ENCODE results near the gene SEMA3A.

The SEMA3A gene

GRCh38 chr7:84102213-84102612 lies 92.4 kb downstream of the SEMA3A start:
- DNase-seq, result no peak
- no peaks in the 10 kb centered on the region for H3K36me3 Mint-ChIP-seq

GRCh38 chr7:84100866-84101265 lies 93.7 kb downstream of the SEMA3A start:
- Mint-ChIP-seq H3K27ac (no peak overlapping the region), H3K27me3 (no peaks in the 10 kb centered on the region), H3K4me3 (no peak overlapping the region), H3K4me1 (no peaks in the 10 kb centered on the region), H3K36me3 (no peaks in the 10 kb centered on the region), H3K9me3 (no peaks in the 10 kb centered on the region)
- ATAC-seq (replicated peaks), result no peak
- DNase-seq, result no peak

More at GRCh38 chr7:84102213-84102612, 92.4 kb downstream of the SEMA3A start:
- H3K4me1 Mint-ChIP-seq, result no peaks in the 10 kb centered on the region
- H3K27ac Mint-ChIP-seq, result no peak overlapping the region
- H3K4me3 Mint-ChIP-seq, result no peak overlapping the region
- ATAC-seq (replicated peaks), result no peak
- H3K27me3 Mint-ChIP-seq, result no peaks in the 10 kb centered on the region
- no peaks in the 10 kb centered on the region for H3K9me3 Mint-ChIP-seq

DNA sequence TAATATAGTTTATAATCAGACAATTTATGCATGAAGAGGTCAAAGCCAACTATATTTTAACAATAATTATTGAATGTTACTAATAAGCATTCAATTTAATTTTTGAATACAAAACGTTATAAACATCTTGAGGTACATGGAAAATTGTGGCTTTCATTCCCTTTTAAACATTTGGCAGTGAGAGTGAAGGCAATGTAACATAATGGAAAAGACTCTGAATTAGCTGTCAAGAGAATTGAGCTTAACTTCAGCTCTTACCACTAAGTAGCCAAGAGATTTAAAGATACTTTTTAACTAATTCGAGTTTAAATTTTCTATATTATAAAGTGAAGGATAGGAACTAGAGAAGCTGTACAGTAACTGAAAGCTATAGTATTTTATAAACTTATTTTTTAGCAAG lies 98.6 kb downstream of the SEMA3A start:
- H3K27ac Mint-ChIP-seq, result no peak overlapping the region
- DNase-seq (no peak), ATAC-seq (replicated peaks) (no peak)
- no peaks in the 10 kb centered on the region for H3K27me3 Mint-ChIP-seq
- no peaks in the 10 kb centered on the region for H3K36me3 Mint-ChIP-seq
- H3K9me3 Mint-ChIP-seq, result no peaks in the 10 kb centered on the region
- no peak overlapping the region for H3K4me3 Mint-ChIP-seq
- H3K4me1 Mint-ChIP-seq, result peaks cover 0 to 6% of the 10 kb centered on the region in 2 donors

GRCh38 chr7:84092207-84092606 lies 102.4 kb downstream of the SEMA3A start:
- H3K4me3 Mint-ChIP-seq, result no peak overlapping the region
- no peak for DNase-seq
- H3K9me3 Mint-ChIP-seq, result no peaks in the 10 kb centered on the region
- H3K4me1 Mint-ChIP-seq, result peaks cover 0 to 6% of the 10 kb centered on the region in 2 donors
- no peaks in the 10 kb centered on the region for H3K27me3 Mint-ChIP-seq
- ATAC-seq (replicated peaks), result no peak
- H3K27ac Mint-ChIP-seq, result no peak overlapping the region
- H3K36me3 Mint-ChIP-seq, result no peaks in the 10 kb centered on the region

DNA sequence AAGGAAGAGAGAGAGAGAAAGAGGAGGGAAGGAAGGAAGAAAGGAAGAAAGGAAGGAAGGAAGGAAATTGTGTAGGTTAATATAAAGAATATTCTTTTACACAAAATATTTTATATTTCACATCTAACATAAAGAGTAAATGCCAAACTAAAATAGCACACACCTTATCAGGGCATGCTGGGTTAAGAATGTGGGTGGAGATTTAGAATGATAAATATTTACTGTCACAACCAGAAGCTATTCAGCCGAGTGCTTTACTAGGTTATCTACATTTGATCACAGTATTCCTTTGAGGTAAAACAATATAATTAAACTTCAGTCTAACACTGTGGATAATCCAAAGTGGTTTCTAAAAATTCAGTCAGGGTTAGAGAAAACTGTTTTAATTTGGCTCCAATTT lies 103.3 kb downstream of the SEMA3A start:
- H3K27me3 Mint-ChIP-seq, result no peaks in the 10 kb centered on the region
- no peaks in the 10 kb centered on the region for H3K36me3 Mint-ChIP-seq
- H3K4me3 Mint-ChIP-seq, result no peak overlapping the region
- no peaks in the 10 kb centered on the region for H3K9me3 Mint-ChIP-seq
- H3K4me1 Mint-ChIP-seq, result peaks cover 0 to 6% of the 10 kb centered on the region in 2 donors
- ATAC-seq (replicated peaks), result no peak
- H3K27ac Mint-ChIP-seq, result no peak overlapping the region
- no peak for DNase-seq

- H3K27me3 Mint-ChIP-seq, result no peaks in the 10 kb centered on the region
- DNase-seq, result no peak
- H3K36me3 Mint-ChIP-seq, result no peaks in the 10 kb centered on the region
- peaks cover 0 to 6% of the 10 kb centered on the region in 2 donors for H3K4me1 Mint-ChIP-seq
- no peaks in the 10 kb centered on the region for H3K9me3 Mint-ChIP-seq
- no peak overlapping the region for H3K27ac Mint-ChIP-seq
- no peak overlapping the region for H3K4me3 Mint-ChIP-seq
- no peak for ATAC-seq (replicated peaks)
Observed at GRCh38 chr7:84088802-84089201, 105.8 kb downstream of the SEMA3A start.

- no peaks in the 10 kb centered on the region for H3K4me1 Mint-ChIP-seq
- no peak for ATAC-seq (replicated peaks)
- no peaks in the 10 kb centered on the region for H3K36me3 Mint-ChIP-seq
- H3K27me3 Mint-ChIP-seq, result no peaks in the 10 kb centered on the region
- H3K27ac Mint-ChIP-seq, result no peak overlapping the region
- H3K9me3 Mint-ChIP-seq, result no peaks in the 10 kb centered on the region
- no peak overlapping the region for H3K4me3 Mint-ChIP-seq
- DNase-seq, result no peak
Observed at GRCh38 chr7:84085998-84086397, 108.6 kb downstream of the SEMA3A start.

DNA sequence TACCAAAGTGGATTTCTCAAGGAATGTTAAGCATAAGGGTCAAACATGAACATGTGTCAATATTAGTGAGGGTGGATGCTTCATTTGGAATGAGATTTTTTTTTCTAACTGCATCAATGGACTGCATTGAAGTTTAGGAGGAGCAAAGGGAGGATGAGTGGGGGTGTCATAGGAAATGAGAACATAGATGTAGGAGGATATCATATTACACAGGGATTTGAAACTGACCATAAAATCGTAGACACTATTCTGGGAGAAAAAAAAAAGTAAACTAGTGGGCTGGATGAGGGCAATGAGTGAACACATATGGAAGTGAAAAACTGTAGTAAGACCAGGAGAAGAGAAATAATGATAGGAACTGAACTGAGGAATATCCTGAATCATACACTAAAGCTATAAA lies 109.4 kb downstream of the SEMA3A start:
- no peak overlapping the region for H3K27ac Mint-ChIP-seq
- ATAC-seq (replicated peaks), result no peak

DNA sequence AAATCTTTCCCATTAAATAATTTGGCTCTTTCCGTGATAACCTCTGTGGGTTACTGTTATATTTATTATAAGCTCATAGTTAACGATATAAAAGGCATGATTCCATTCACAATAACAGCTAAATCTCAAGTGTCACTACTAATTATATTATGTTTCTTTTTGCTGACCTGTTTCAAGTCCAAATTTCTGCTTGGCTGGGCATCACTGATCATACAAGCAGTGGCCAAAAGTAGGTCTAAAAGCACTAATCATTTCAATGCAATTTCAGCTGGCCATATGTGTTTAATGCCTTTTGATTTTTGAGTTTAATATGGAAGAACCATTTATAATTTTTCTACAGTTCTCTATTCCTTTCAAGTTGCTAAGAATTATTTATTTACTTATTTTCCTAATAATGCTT lies 110.7 kb downstream of the SEMA3A start:
- Mint-ChIP-seq H3K36me3 (no peaks in the 10 kb centered on the region), H3K4me1 (no peaks in the 10 kb centered on the region)
- no peak for ATAC-seq (replicated peaks)

More for the DNA sequence above, 109.4 kb downstream of the SEMA3A start:
- no peak overlapping the region for H3K4me3 Mint-ChIP-seq
- H3K9me3 Mint-ChIP-seq, result no peaks in the 10 kb centered on the region
- no peaks in the 10 kb centered on the region for H3K36me3 Mint-ChIP-seq
- no peaks in the 10 kb centered on the region for H3K27me3 Mint-ChIP-seq
- no peaks in the 10 kb centered on the region for H3K4me1 Mint-ChIP-seq
- DNase-seq, result no peak

DNA sequence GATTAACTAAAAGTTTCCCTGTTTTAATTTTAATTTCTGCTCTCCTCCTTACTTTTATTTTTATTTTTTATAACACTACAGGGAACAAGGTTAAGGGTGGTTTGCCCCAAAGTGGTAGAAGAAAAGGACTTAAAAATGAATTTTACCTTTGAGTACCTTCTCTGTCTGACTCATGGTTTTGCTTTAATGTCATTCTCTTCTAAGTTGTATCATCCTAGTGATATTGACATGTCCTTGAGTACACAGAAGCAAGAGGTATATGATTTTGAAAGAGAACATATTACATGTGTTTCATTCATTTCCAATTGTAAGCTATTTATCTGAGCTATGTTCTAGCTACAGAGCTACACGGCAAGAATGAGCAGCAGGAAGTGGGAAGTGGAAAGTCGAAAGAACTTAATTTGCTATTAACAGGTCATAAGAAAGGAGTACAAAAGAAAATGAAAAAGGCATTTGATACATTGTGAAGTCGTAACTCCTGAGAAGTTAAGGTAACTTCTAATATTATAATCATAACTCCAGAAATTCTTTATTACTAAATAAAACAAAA lies 112.5 kb downstream of the SEMA3A start:
- Mint-ChIP-seq H3K4me1 (no peaks in the 10 kb centered on the region), H3K4me3 (no peak overlapping the region), H3K27me3 (no peaks in the 10 kb centered on the region), H3K9me3 (no peaks in the 10 kb centered on the region), H3K36me3 (no peaks in the 10 kb centered on the region), H3K27ac (no peak overlapping the region)
- DNase-seq (no peak), ATAC-seq (replicated peaks) (no peak)

More for the DNA sequence above, 110.7 kb downstream of the SEMA3A start:
- Mint-ChIP-seq H3K4me3 (no peak overlapping the region), H3K27ac (no peak overlapping the region), H3K9me3 (no peaks in the 10 kb centered on the region), H3K27me3 (no peaks in the 10 kb centered on the region)
- DNase-seq, result no peak

DNA sequence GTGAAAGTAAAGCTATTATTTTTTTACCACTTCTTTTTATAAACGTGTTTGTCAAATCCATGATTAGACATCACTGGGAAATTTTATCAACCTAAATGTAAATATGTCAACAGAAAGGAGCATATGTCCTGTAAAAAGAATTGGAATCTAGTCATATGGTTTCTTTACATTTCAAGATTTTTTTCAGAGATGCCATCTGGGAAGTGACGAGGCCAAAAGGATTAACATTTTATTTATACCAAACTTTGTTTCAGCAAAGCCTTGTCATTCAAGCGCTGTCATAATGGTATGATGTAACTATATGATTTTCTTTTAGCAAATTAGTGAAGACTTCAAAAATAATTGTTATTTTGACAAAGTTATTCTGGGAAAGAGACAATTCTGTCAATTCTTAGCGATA lies 117.3 kb downstream of the SEMA3A start:
- Mint-ChIP-seq H3K27me3 (no peaks in the 10 kb centered on the region), H3K27ac (no peak overlapping the region), H3K36me3 (no peaks in the 10 kb centered on the region), H3K4me3 (no peak overlapping the region), H3K4me1 (no peaks in the 10 kb centered on the region), H3K9me3 (no peaks in the 10 kb centered on the region)
- DNase-seq (no peak), ATAC-seq (replicated peaks) (no peak)

DNA sequence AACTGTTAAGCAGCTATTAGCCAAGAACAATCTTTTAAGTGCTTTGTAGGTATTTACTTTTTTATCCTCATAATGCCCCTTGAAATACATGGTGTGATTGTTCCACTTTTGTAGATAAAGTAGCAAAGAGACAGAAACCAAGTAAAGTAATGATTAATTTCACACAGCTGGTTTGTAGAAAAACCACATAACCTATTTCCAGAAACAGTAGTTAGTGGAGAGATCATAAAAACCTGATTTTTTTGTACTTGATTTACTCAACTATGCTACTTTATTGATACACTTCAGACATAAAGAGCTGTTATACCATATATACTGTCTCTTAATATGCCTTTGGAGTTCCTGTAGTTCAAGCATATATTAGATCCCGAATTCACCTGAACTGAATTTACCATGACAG lies 118.4 kb downstream of the SEMA3A start:
- Mint-ChIP-seq H3K36me3 (no peaks in the 10 kb centered on the region), H3K9me3 (no peaks in the 10 kb centered on the region), H3K4me1 (no peaks in the 10 kb centered on the region), H3K27ac (no peak overlapping the region), H3K4me3 (no peak overlapping the region), H3K27me3 (no peaks in the 10 kb centered on the region)
- no peak for DNase-seq
- ATAC-seq (replicated peaks), result no peak

DNA sequence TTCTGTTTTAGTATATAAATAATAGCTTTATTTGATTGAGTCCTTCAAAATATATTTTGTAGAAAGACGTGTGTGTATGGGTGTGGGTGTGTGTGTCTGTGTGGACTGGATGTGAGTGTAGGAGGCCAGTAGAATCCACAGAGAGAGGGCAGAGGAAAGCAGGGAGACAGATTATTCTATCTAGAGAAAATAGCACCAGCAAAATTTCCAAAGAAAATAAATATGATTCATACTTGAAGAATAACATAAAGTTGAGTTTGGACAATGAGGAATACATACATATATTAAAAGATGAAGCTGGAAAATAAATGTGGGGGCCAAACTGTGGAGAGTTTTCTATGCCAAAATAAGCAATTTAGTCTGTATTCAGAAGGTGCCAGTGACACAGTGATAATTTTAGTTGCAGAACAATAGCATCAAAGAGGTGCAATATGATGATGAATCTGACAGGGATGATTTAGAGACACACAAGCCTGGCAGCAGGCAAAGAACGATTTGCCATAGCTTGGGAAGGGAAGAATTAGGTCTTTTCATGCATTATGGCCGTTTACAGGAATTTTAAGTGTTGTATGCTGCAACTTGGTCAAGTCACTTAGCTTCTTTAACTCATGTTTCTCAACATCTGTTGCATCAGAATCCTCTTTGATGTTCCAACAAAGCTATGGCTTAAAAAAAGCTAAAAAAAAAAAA lies 121.3 kb downstream of the SEMA3A start:
- H3K4me3 Mint-ChIP-seq, result no peak overlapping the region
- H3K36me3 Mint-ChIP-seq, result no peaks in the 10 kb centered on the region
- DNase-seq (no peak), ATAC-seq (replicated peaks) (no peak)
- no peak overlapping the region for H3K27ac Mint-ChIP-seq
- no peaks in the 10 kb centered on the region for H3K9me3 Mint-ChIP-seq
- H3K4me1 Mint-ChIP-seq, result no peaks in the 10 kb centered on the region
- H3K27me3 Mint-ChIP-seq, result no peaks in the 10 kb centered on the region

GRCh38 chr7:84070770-84071169 lies 123.8 kb downstream of the SEMA3A start:
- Mint-ChIP-seq H3K9me3 (no peaks in the 10 kb centered on the region), H3K36me3 (no peaks in the 10 kb centered on the region), H3K4me3 (no peak overlapping the region), H3K27ac (no peak overlapping the region), H3K27me3 (no peaks in the 10 kb centered on the region), H3K4me1 (no peaks in the 10 kb centered on the region)
- no peak for ATAC-seq (replicated peaks)
- no peak for DNase-seq

GRCh38 chr7:84069999-84070500 lies 124.5 kb downstream of the SEMA3A start:
- Mint-ChIP-seq H3K4me3 (no peak overlapping the region), H3K27ac (no peak overlapping the region), H3K36me3 (no peaks in the 10 kb centered on the region), H3K27me3 (no peaks in the 10 kb centered on the region), H3K9me3 (no peaks in the 10 kb centered on the region), H3K4me1 (no peaks in the 10 kb centered on the region)
- no peak for DNase-seq
- ATAC-seq (replicated peaks), result no peak
